ENCODE data around the gene MAPK12.
A peak's percentile ranks its signal among the peaks of the same experiment; 100 is the strongest.

MAPK12 gene

GRCh38 chr22:50261615-50262459, at the start of gene MAPK12:
Gene MAPK12, minus strand, starts transcription at chr22:50261683. Its CDS starts 174 bp downstream, at chr22:50261509.
- no peak for DNase-seq (ENCODE audit: low read depth)

DNA sequence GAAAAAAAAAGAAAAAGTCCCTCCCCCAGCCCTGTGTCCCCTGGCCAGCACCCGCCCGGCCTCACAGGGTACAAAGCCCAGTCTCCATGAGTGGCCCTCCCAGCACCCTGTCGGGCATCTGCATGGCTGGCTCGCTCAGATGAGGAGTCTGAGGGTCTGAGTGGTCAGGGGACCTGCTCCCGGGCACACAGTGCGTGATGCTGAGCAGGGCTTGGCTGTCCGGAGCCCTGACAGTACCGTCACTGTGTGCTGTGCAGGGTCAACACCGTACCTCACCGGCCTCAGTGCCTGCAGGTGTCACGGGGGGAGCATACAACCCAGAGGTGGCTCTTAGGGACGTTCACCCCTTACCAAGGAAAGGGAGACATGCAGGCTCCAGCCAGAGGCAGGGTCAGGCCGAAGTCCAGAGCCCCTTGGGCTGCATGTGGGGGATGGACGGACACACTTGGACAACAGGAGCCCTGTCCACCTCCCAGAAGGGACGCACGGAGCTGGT, 49.5 kb upstream of the MAPK12 start:
- DNase-seq (ENCODE audit: low read depth) = no peak

DNA sequence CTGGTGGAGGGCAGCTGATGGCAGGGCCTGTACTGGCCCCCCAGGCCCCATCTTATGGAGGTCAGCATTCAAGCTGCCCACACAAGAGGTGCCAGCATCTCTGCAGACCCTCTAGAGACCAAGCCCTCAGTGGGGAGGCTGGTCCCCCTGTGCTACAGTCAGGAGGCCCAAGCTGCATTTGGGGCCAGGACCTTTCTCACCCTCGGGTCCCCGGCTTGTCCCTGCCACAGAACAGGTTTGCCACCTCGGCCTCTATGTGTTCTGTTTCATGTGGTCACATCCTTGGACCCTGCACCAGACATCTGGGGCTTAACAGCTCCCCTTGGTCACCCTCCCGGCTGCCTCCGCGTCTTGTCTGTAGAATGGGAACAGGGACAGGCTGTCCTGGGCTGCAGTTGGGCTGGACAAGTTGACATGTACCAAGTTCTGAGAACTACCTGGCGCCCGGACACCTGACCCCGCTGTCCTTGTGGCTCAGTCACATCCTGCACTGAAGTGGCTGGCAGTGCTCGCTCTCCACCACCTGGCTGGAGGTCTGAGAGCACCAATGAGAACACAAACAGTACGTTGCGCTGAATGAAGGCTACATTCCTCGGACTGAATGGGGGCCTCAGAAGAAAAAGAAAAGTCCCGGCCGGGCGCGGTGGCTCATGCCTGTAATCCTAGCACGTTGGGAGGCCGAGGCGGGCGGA, 48.7 kb upstream of the MAPK12 start:
- DNase-seq (ENCODE audit: low read depth) = no peak

GRCh38 chr22:50309601-50309991, 48.1 kb upstream of the MAPK12 start:
- DNase-seq (ENCODE audit: low read depth) = no peak

- no peak for DNase-seq (ENCODE audit: low read depth)
Measured at GRCh38 chr22:50308986-50309600, 47.6 kb upstream of the MAPK12 start.

DNA sequence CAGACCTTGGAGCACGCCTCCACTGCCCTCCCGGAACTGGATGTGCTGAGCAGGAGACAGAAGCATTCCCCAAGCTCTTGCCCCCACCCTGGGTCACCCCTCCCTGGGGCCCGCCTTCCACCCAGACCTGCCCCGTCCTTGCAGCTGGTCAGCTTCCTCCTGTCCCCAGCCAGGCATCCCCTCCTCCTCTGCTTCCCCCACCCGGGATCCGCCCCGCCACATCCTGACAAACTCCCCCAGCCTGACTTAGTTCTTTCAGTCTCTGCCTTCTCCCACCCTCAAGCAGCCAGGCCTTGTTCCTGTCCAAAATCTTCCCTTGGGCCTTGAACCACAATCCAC, 47.1 kb upstream of the MAPK12 start:
- DNase-seq (ENCODE audit: low read depth) = no peak

DNA sequence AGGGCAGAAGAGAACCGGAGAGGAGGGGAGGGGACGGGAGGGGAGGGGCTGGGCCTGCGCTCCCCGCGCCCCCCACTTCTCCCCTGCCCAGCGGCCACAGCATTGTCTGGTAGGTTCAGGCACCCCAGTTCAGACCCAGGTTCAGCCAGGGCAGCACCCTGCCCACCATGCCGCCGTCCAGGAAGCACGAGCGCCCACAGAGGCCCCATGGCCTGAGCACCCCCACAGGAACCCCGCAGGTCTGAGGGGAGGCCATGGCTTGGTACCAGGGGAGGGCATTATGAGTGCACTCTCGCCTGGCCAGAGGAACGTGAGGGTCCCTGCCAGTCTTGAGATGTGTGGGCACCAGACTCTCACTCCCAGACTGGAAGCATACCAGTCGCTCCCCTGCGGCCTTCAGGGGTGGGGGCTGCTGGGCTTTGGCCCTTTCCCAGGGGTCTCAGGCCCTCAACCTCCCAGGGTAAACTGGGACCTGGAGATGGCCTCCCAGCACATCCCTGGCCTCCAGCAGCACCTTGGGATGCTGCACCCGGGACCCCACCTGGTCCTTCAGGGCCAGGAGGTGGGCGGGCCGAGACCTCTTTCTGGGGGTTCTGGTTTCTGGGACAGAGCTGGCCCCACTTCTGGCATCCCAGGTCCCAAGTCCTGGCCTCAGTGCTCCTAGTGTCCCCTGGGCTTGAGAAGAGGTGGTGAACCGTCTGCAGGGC, 46.6 kb upstream of the MAPK12 start:
- DNase-seq (ENCODE audit: low read depth) = no peak

GRCh38 chr22:50306753-50307749, 45.6 kb upstream of the MAPK12 start, which contains the start of gene PLXNB2:
Gene PLXNB2, minus strand, starts transcription at chr22:50307646. Its CDS starts 17,062 bp downstream, at chr22:50290584.
- peak; percentile 66 for DNase-seq (ENCODE audit: low read depth)

GRCh38 chr22:50305923-50306566, 44.6 kb upstream of the MAPK12 start:
- DNase-seq (ENCODE audit: low read depth) = peak; percentile 84

DNA sequence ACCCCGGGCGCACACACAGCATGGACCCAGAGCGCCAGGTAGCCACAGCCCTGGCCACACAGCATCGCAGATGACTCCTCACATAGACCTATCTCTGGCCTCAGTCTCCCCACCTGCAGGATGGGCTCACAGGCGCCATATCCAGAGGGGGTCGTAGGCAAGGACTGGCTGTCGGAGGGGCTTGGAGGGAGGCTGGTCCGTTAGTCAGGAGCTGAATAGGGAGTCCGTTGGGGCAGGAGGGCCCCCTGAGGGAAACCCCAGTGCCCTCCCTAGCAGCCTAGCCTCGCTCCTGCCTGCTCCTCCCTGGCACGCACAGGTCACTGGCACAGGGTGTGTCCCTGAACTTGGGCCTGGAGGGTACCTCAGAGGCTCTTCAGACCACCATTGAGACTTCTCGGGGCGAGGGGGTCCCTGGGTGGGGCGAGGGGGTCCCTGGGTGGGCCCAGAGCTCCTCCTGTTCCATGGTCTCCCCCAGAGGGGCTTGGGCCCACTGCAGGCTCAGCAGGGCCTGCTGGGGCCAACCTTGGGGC, 44.0 kb upstream of the MAPK12 start:
- DNase-seq (ENCODE audit: low read depth) = no peak

DNA sequence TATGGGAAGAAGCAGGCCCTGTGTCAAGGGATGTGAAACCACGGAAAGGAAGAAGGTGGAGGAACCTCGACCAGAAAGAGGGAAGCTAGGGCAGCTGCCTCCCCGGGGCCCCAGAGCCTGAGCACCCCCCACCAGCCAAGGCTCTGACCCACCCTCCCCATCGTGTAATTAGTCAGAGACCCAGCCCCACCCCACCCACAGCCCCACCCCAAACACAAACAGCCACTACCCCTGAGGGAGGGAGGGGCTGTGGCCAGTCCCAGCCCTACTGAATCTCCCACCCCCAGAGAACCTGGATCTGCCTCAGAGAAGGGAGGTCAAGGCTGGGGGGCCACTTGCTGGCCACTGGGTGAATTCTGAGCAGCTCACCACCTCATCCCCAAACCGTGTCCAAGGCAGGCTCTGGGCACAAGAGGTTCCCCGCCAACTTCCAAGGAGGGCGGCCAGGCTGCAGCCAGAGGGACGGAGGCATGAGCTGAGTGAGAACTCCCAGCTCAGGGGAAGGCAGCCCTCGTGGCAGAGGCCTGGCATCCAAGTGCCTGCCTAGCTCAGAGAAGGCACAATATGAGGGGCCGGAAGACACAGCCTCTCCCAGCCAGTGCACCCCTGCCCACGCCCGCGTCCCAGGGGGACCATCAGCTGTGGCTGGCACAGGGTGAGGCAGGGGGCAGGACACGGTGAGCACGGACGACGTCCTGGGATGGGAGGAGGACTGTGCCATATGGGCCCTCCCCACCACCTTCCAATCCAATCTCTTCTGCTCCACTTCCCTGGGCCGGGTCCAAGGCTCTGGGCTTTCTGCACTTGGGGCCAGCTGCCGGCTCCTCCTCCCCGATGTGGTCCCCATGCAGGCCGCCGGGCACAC, 43.3 kb upstream of the MAPK12 start:
- DNase-seq (ENCODE audit: low read depth) = no peak

DNA sequence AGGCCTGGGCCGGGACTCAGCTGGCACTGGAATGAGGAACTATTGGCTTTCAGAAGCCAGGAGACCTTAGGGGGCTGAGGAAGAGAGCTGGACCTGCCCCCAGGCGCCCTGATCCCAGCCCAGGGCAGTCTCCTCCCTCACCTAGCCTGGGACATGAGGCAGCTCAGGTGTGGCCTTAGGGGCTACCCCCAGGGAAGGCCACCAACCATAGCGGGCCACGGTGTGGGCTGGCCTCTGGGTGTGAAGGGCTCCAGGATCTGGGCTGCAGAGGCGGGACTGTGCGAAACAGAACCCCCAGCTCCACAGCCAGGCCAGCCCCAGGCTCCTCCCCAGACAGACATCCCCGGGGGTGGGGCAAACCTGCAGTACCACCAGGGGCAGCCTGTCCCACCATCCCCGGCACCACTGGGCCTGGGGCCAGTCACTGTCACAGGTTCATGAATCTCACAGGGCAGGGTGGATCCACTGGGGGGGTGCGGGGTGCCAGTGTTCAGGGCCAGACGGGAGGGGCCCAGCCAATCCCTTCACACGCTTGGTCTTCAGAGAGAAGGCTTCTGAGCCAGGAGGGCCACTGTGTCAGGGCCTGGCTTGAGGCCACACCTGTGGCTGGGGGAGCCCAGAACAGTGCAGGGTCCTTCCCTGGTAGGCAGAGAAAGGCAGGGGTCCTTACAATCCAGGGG, 42.5 kb upstream of the MAPK12 start:
- no peak for DNase-seq (ENCODE audit: low read depth)

DNA sequence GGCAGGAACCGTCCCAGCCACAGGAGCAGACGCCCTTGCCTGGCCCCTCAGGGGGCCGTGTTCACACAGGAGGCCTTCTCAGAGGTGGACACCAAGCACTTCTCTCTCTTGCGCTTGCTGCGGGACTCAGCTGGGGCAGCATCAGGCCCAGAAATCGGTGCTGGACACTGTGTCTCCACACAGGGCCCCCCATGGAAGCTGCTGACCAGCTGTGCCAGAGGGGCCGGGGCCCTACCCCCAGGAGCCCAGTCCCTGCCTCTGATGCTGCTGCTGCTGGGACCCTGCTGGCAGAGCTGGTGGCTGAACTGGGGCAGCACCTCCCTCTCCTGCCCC, 42.0 kb upstream of the MAPK12 start:
- DNase-seq (ENCODE audit: low read depth) = no peak

DNA sequence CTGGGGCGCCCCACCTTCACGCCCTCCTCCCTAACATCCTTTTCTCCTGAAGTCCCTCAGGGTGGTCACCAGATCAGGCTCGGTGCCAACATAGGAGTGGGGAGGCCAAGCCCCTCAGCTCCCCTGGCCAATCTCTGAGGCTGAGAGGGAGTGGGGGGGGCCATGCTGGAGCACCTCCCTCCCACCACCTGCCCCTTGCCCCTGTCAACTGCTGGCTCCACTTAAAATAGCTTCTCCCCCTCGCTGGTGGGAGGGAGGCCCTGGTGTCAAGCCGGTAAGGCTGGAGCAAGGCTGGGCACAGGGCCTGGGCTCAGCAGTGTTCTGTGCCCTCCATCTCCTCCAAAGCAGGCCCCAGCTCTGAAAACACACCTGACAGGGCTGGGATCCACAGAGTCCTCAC, 41.1 kb upstream of the MAPK12 start:
- DNase-seq (ENCODE audit: low read depth) = no peak

DNA sequence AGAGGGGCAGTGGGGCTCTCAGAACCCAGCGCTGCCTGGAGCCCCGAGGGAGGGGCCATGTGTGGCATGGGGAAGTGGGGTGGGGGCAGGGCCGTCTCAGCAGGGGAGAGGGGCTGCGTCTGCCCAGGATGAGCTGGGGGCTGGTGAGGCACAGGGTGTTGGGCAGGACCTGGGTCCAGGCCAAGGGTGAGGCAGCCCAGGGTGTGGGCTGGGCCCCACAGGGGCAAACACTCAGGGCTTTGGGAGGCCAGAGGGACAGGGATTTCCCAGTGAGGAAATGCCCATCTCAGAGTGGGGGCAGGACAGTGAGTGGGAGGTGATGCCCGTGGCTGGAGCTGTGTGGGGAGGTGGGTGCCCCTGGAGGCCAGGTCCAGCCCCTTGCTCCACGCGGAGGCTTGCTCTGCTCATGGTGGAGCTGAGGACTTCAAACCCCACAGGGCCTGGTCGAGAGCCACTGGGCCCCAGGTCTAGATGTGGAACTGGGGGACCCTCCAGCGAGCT, 40.6 kb upstream of the MAPK12 start:
- no peak for DNase-seq (ENCODE audit: low read depth)

GRCh38 chr22:50301581-50301991, 40.1 kb upstream of the MAPK12 start:
- DNase-seq (ENCODE audit: low read depth) = no peak

DNA sequence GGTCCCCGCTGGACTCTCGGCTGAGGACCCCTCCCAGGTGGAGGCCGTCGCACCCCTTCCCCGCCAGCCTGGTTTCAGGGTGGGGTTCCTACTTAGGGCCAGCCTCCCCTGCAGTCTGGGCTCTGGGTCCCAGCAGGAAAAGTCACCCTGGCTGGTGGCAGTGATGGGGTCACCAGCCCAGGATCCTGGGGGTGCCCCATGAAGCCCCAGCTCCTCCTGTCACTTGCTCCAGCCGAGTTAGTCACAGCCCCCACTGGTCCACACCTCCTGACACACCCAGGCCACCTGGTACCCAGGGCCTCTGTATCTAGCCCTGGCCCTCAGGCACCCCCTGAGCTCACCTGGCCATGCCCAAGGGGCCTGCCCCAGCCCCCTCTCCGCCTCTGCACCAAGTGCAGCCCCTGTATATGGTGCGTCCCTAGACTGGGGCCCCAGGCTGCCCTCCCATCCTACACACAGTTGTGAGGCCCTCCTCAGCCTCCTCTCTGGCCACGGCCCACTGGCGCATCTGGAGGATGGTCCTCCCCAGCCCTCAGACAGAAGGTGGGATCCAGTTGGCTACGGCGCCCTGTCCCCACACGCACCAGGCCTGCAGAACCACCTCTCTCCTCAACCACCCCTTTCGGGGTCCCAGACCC, 39.3 kb upstream of the MAPK12 start:
- DNase-seq (ENCODE audit: low read depth) = no peak
